IMR-90 (cell line): Measurements from ENCODE around the gene ABTB1. TPM values are rescaled to one million over a fixed set of nuclear protein-coding genes. Genes with fewer than 3 reads are reported as not detected.

Source experiments
- ATAC-seq: fragments of 200-7000 bp; cut with Tn5 transposase; 2 replicates; pipeline ENCODE4 v1.9.1; 2020; ENCODE audit warnings: low read depth, mild to moderate bottlenecking, moderate library complexity
- BruUV-seq: library from RNA; stranded (reverse); fragments of 400-500 nt; replicated peaks from 2 replicates; lab custom pipeline; 2021; lab: Mats Ljungman, UMichigan
- CTCF ChIA-PET: fragments of 300-600 bp; formaldehyde crosslinking; extraction: SDS; loops from one replicate; lab custom pipeline; 2021; ENCODE audit warnings: antibody characterized with exemption; lab: Yijun Ruan, JAX
- POLR2A ChIA-PET: fragments of 300-600 bp; sonication (Branson Sonifier 250); formaldehyde crosslinking; loops from one replicate; lab custom pipeline; 2022; ENCODE audit warnings: antibody characterized with exemption; ENCODE audit not compliant: unreplicated experiment; lab: Charles Lee
- DNase-seq: peaks from one replicate; pipeline ENCODE4 v3.0.0; 2013
- H2AFZ ChIP-seq: replicated peaks from 2 replicates; pipeline ENCODE3; 2013; ENCODE audit warnings: low read length, mild to moderate bottlenecking; ENCODE audit not compliant: poor library complexity
- H2AK5ac ChIP-seq: 2 replicates; pipeline ENCODE4 v1.6.1; 2013; ENCODE audit warnings: low read depth, low read length, inconsistent platforms
- H2AK9ac ChIP-seq: replicated peaks from 2 replicates; pipeline ENCODE3; 2013; ENCODE audit warnings: mild to moderate bottlenecking, low read depth, low read length, moderate library complexity; ENCODE audit not compliant: poor library complexity
- H2BK120ac ChIP-seq: 2 replicates; pipeline ENCODE4 v1.6.1; 2013; ENCODE audit warnings: low read depth, low read length, inconsistent platforms
- H2BK15ac ChIP-seq: 3 replicates; pipeline ENCODE4 v1.6.1; 2013; ENCODE audit warnings: low read depth, low read length, inconsistent platforms
- H2BK20ac ChIP-seq: 2 replicates; pipeline ENCODE4 v1.6.1; 2013; ENCODE audit warnings: low read depth, mild to moderate bottlenecking, inconsistent platforms, low read length, moderate library complexity
- H2BK5ac ChIP-seq: 2 replicates; pipeline ENCODE4 v1.6.1; 2013; ENCODE audit warnings: mild to moderate bottlenecking, low read depth, low read length, inconsistent platforms; ENCODE audit not compliant: poor library complexity, severe bottlenecking
- H3K14ac ChIP-seq: replicated peaks from 2 replicates; pipeline ENCODE4 v1.6.1; 2013; ENCODE audit warnings: low read depth, low read length, inconsistent platforms
- H3K18ac ChIP-seq: 2 replicates; pipeline ENCODE4 v1.6.1; 2013; ENCODE audit warnings: low read depth, low read length, control low read depth
- H3K23ac ChIP-seq: 2 replicates; pipeline ENCODE4 v1.6.1; 2013; ENCODE audit warnings: low read depth, low read length, inconsistent platforms
- H3K27ac ChIP-seq: 2 replicates; pipeline ENCODE4 v1.5.1; 2013; ENCODE audit warnings: mild to moderate bottlenecking, control low read depth, low read length; ENCODE audit not compliant: insufficient read depth
- H3K27me3 ChIP-seq: 2 replicates; pipeline ENCODE4 v1.6.1; 2013; ENCODE audit warnings: low read length; ENCODE audit not compliant: control insufficient read depth, insufficient read depth
- H3K36me3 ChIP-seq: 2 replicates; pipeline ENCODE4 v1.6.1; 2013; ENCODE audit warnings: low read length, mixed read lengths; ENCODE audit not compliant: control insufficient read depth, insufficient read depth
- H3K4ac ChIP-seq: 2 replicates; pipeline ENCODE4 v1.6.1; 2013; ENCODE audit warnings: low read depth, low read length, inconsistent platforms
- H3K4me1 ChIP-seq: 2 replicates; pipeline ENCODE4 v1.6.1; 2013; ENCODE audit warnings: low read length, mixed read lengths; ENCODE audit not compliant: control insufficient read depth, insufficient read depth
- H3K4me2 ChIP-seq: 2 replicates; pipeline ENCODE4 v1.6.1; 2013; ENCODE audit warnings: low read depth, mild to moderate bottlenecking, control low read depth, low read length, moderate library complexity
- H3K4me3 ChIP-seq: 2 replicates; pipeline ENCODE4 v1.5.1; 2013; ENCODE audit warnings: low read depth, mild to moderate bottlenecking, control low read depth, low read length, moderate library complexity; ENCODE audit not compliant: insufficient read depth
- H3K56ac ChIP-seq: 2 replicates; pipeline ENCODE4 v1.6.1; 2013; ENCODE audit warnings: low read length, inconsistent platforms; ENCODE audit not compliant: insufficient read depth; ENCODE audit errors: extremely low read depth
- H3K79me1 ChIP-seq, 2 experiments: 2 replicates each; pipeline ENCODE4 v1.6.1; 2013; ENCODE audit warnings: low read length in 2 of 2, inconsistent platforms in 1 of 2, low read depth in 1 of 2
- H3K9ac ChIP-seq: 2 replicates; pipeline ENCODE4 v1.6.1; 2013; ENCODE audit warnings: low read depth, low read length, control low read depth
- H3K9me1 ChIP-seq: 2 replicates; pipeline ENCODE4 v1.6.1; 2013; ENCODE audit warnings: low read length, inconsistent platforms; ENCODE audit not compliant: insufficient read depth
- H3K9me3 ChIP-seq: 2 replicates; pipeline ENCODE4 v1.6.1; 2013; ENCODE audit warnings: low read length; ENCODE audit not compliant: control insufficient read depth, insufficient read depth
- H4K20me1 ChIP-seq: 2 replicates; pipeline ENCODE4 v1.6.1; 2013; ENCODE audit warnings: low read length, inconsistent platforms; ENCODE audit not compliant: insufficient read depth
- H4K5ac ChIP-seq: 2 replicates; pipeline ENCODE4 v1.6.1; 2013; ENCODE audit warnings: mild to moderate bottlenecking, low read depth, low read length, control low read depth
- H4K8ac ChIP-seq, 2 experiments: 2 replicates each; pipeline ENCODE4 v1.6.1; 2013; ENCODE audit warnings: low read depth in 2 of 2, low read length in 2 of 2, control low read depth in 1 of 2, inconsistent platforms in 1 of 2
- H4K91ac ChIP-seq: 2 replicates; pipeline ENCODE4 v1.6.1; 2013; ENCODE audit warnings: low read depth, low read length, inconsistent platforms; ENCODE audit not compliant: insufficient read depth
- BHLHE40 ChIP-seq: fragments of 150-350 bp; IDR thresholded peaks from 2 replicates; pipeline ENCODE4 v1.6.1; 2016; ENCODE audit warnings: mild to moderate bottlenecking, low read depth, low read length
- CHD1 ChIP-seq: IDR thresholded peaks from 2 replicates; pipeline ENCODE4 v1.6.1; 2012; ENCODE audit warnings: low read depth, low read length, improper control_type of control experiment
- FOS ChIP-seq: fragments of 150-350 bp; IDR thresholded peaks from 2 replicates; pipeline ENCODE4 v1.6.1; 2016; ENCODE audit warnings: low read depth, low read length
- POLR2A ChIP-seq: IDR thresholded peaks from 2 replicates; pipeline ENCODE4 v1.6.1; 2012; ENCODE audit warnings: mild to moderate bottlenecking, low read depth, low read length
- RAD21 ChIP-seq: IDR thresholded peaks from 2 replicates; pipeline ENCODE4 v1.6.1; 2012; ENCODE audit warnings: low read length, improper control_type of control experiment
- RFX5 ChIP-seq: IDR thresholded peaks from 2 replicates; pipeline ENCODE4 v1.8.0; 2012; ENCODE audit warnings: low read depth, mild to moderate bottlenecking, low read length, moderate library complexity
- SMC3 ChIP-seq: fragments of 150-350 bp; IDR thresholded peaks from 2 replicates; pipeline ENCODE4 v1.6.1; 2016; ENCODE audit warnings: low read depth, mild to moderate bottlenecking, antibody characterized with exemption, low read length, moderate library complexity
- WGBS, 2 experiments: methylation state at CpG; one replicate each; pipeline versions ENCODE4 v1.1.5 to v1.1.7; 2013; ENCODE audit warnings: missing lambda C conversion rate in 2 of 2; ENCODE audit not compliant: insufficient read length in 1 of 2; ENCODE audit errors: extremely low coverage in 2 of 2; 5-methylcytosine and 5-hydroxymethylcytosine counted together
- dilution Hi-C: fragments of 300-500 bp; cut with HindIII; formaldehyde crosslinking; loops from one replicate; pipeline ENCODE4 v1.14.3; 2018; ENCODE audit warnings: low sequenced_read_pairs; ENCODE audit not compliant: unreplicated experiment
- in situ Hi-C: fragments of 300-500 bp; cut with MboI; formaldehyde crosslinking; loops from 3 replicates; pipeline ENCODE4 v1.14.3; 2019; ENCODE audit warnings: low sequenced_read_pairs, inconsistent platforms, mixed read lengths
- intact Hi-C: fragments of 100-400 bp; cut with micrococcal nuclease; formaldehyde crosslinking; loops from 2 replicates; pipeline ENCODE4 v1.10.0; 2022
- polyA plus RNA-seq, 3 experiments: library from polyadenylated mRNA; depleted of rRNA; stranded (reverse); fragments of >200 nt; gene quantifications; 2 replicates each; pipeline ENCODE4 v1.2.3, GENCODE V29; 2012; ENCODE audit warnings: low replicate concordance in 1 of 3
- total RNA-seq: library from RNA; depleted of rRNA; stranded (reverse); fragments of >200 nt; gene quantifications from 2 replicates; pipeline ENCODE4 v1.2.3, GENCODE V29; 2012
- TF ChIP-seq, protein P1 (sequence below): fragments of 150-350 bp; IDR thresholded peaks from 2 replicates; pipeline ENCODE4 v1.6.1; 2016; ENCODE audit warnings: low read depth, mild to moderate bottlenecking, low read length, moderate library complexity, borderline replicate concordance
- TF ChIP-seq, protein P2 (sequence below): conservative IDR thresholded peaks from 2 replicates; pipeline ENCODE4 v1.5.1; 2012; ENCODE audit warnings: mild to moderate bottlenecking, low read depth, low read length, improper control_type of control experiment

Gene ABTB1
- total and polyA plus RNA-seq, 2 of the 4 experiments (the other 2 are of a cell fraction), result 3.2 to 23.0 TPM

DNA sequence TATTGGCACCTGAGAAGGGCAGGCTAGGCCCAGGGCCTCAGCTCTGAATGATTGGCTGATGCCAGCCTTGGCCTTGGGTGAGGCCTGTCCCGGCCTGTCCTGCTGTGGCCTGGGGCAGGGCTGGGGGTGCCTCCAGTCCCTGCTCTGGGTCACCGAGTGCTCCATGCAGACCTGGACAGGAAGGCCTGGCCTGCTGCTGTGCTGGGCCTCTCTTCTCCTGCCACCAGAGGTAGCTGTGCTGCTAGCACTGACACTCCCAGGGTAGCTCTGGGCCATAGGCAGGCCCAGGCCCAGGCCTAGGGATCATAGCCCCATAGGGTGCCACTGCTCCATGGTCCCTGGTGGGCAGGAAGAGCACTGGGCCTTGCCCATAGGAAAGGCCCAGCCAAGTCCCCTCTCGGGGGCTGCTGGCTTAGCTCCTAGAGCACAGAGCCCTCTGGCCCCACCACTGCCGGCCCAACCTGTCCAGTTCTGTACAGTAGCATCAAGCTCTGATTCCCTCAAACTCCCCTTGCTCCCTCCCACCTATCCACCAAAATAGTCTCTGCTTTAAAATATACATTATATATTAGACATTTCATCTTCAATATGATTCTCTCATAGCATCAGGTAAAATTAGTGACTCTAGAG is 18.2 kb downstream of the ABTB1 start:
- Histone ChIP-seq H2BK20ac (peak overlapping the region; percentile 96), H3K4me3 (no peak overlapping the region), H4K5ac (peak overlapping the region; percentile 57), H3K14ac (peak overlapping the region; percentile 88), H2AFZ (peak overlapping the region; percentile 85), H4K8ac (peak overlapping the region; percentile 90; a peak in 3 of 4 replicates), H2BK5ac (peak overlapping the region; percentile 89), H4K91ac (peak overlapping the region; percentile 97), H3K79me1 (peaks cover 0 to 34% of the 10 kb centered on the region in 2 experiments; a peak in 2 of 4 replicates), H2AK9ac (peak overlapping the region; percentile 95), H2BK15ac (peak overlapping the region; percentile 37; the same call in 2 of the 3 replicates), H3K4me1 (peaks cover 26% of the 10 kb centered on the region), H3K56ac (peak overlapping the region; percentile 22; the same call in 1 of the 2 replicates), H3K18ac (peak overlapping the region; percentile 19; the same call in 1 of the 2 replicates), H3K36me3 (peaks cover 12% of the 10 kb centered on the region; the same call in 1 of the 2 replicates), H3K9ac (peak overlapping the region; percentile 25), H3K4ac (peak overlapping the region; percentile 98), H4K20me1 (no peaks in the 10 kb centered on the region), H3K27ac (peak overlapping the region; percentile 80), H3K9me1 (peaks cover 26% of the 10 kb centered on the region), H3K27me3 (no peaks in the 10 kb centered on the region), H3K23ac (peak overlapping the region; percentile 91; the same call in 1 of the 2 replicates), H2BK120ac (peak overlapping the region; percentile 98), H3K4me2 (no peak overlapping the region), H2AK5ac (peak overlapping the region; percentile 76), H3K9me3 (no peaks in the 10 kb centered on the region)
- TF ChIP-seq, protein P1, sequence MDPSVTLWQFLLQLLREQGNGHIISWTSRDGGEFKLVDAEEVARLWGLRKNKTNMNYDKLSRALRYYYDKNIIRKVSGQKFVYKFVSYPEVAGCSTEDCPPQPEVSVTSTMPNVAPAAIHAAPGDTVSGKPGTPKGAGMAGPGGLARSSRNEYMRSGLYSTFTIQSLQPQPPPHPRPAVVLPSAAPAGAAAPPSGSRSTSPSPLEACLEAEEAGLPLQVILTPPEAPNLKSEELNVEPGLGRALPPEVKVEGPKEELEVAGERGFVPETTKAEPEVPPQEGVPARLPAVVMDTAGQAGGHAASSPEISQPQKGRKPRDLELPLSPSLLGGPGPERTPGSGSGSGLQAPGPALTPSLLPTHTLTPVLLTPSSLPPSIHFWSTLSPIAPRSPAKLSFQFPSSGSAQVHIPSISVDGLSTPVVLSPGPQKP, result no peak
- no peak for TF ChIP-seq BHLHE40
- no peak for TF ChIP-seq CHD1
- TF ChIP-seq, protein P2, sequence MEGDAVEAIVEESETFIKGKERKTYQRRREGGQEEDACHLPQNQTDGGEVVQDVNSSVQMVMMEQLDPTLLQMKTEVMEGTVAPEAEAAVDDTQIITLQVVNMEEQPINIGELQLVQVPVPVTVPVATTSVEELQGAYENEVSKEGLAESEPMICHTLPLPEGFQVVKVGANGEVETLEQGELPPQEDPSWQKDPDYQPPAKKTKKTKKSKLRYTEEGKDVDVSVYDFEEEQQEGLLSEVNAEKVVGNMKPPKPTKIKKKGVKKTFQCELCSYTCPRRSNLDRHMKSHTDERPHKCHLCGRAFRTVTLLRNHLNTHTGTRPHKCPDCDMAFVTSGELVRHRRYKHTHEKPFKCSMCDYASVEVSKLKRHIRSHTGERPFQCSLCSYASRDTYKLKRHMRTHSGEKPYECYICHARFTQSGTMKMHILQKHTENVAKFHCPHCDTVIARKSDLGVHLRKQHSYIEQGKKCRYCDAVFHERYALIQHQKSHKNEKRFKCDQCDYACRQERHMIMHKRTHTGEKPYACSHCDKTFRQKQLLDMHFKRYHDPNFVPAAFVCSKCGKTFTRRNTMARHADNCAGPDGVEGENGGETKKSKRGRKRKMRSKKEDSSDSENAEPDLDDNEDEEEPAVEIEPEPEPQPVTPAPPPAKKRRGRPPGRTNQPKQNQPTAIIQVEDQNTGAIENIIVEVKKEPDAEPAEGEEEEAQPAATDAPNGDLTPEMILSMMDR, result peak; percentile 74
- peak; percentile 78 for TF ChIP-seq RAD21
- TF ChIP-seq POLR2A, result no peak
- TF ChIP-seq FOS, result no peak
- TF ChIP-seq RFX5, result no peak
- peak; percentile 77 for TF ChIP-seq SMC3
- 82% methylated on average over 2 of the region's 4 CpGs; no CpG with 5 or more reads in 1 of the 2 experiments for WGBS, 2 experiments
- in situ Hi-C loops (no loop called here), dilution Hi-C loops (no loop called here), intact Hi-C loops (loop anchor here (2.0 kb wide), 4 partner anchors 38 to 362 kb away; partner anchors contain the start of gene SEC61A1)
- ATAC-seq, result peak; percentile 73
- peak; percentile 70 for DNase-seq
- ChIA-PET CTCF (interaction anchor here (1.9 kb wide), 1 partner anchor 141 kb away, joined by 9 read pairs; no protein-coding TSS in a partner anchor), POLR2A (no interaction called here)
- no TSS peak for BruUV-seq
